ENCODE measurements around the gene RILPL2.
A peak's percentile ranks its signal among the peaks of the same experiment; 100 is the strongest.
"Not testable (repeated sequence)": the region's sequence is repeated elsewhere in the genome, so short reads cannot be mapped to it uniquely, and the experiment has no call there.

RILPL2 gene

GRCh38 chr12:123441523-123442164, 5.2 kb upstream of the RILPL2 start:
- H2AFZ ChIP-seq (ENCODE audit: low read length) = no peak overlapping the region
- no peak overlapping the region for H2BK120ac ChIP-seq (ENCODE audit: low read depth, low read length)
- no peak overlapping the region for H3K4me3 ChIP-seq (ENCODE audit: low read length in 2 of 2)
- H3K79me1 ChIP-seq (ENCODE audit: low read depth, low read length) = no peaks in the 10 kb centered on the region
- H3K36me3 ChIP-seq (replicated peaks in 1 of 2; ENCODE audit: control insufficient read depth in 2 of 2, insufficient read depth in 2 of 2, low read length in 2 of 2) = no peaks in the 10 kb centered on the region
- no peak overlapping the region for H2BK12ac ChIP-seq (ENCODE audit: low read length)
- no peak overlapping the region for H4K91ac ChIP-seq (ENCODE audit: low read depth, low read length, poor library complexity)
- H3K4ac ChIP-seq (ENCODE audit: low read length) = no peak overlapping the region
- H2BK5ac ChIP-seq (ENCODE audit: low read length) = no peak overlapping the region
- no peak for DNase-seq (ENCODE audit: low spot score)
- no peak overlapping the region for H3K9ac ChIP-seq (ENCODE audit: low read depth, low read length, poor library complexity)
- no peaks in the 10 kb centered on the region for H3K9me3 ChIP-seq (replicated peaks in 1 of 2; ENCODE audit: control insufficient read depth in 2 of 2, insufficient read depth in 1 of 2, low read depth in 1 of 2, low read length in 2 of 2)
- H3K4me1 ChIP-seq (ENCODE audit: control insufficient read depth in 2 of 2, insufficient read depth in 1 of 2, low read depth in 1 of 2, low read length in 2 of 2) = no peaks in the 10 kb centered on the region
- no peak overlapping the region for H3K4me2 ChIP-seq (ENCODE audit: insufficient read depth, low read length, poor library complexity, severe bottlenecking)
- H3K18ac ChIP-seq (ENCODE audit: low read length) = no peak overlapping the region
- H3K27ac ChIP-seq (replicated peaks; ENCODE audit: low read length) = no peak overlapping the region
- no peak overlapping the region for H4K8ac ChIP-seq (ENCODE audit: low read depth, low read length)
- H2BK15ac ChIP-seq (ENCODE audit: low read length) = no peak overlapping the region
- no peak overlapping the region for H3K23ac ChIP-seq (ENCODE audit: low read depth, low read length, poor library complexity)
- peaks cover 0 to 4% (median 0%) of the 10 kb centered on the region in 3 experiments for H3K27me3 ChIP-seq (ENCODE audit: control insufficient read depth in 3 of 3, insufficient read depth in 3 of 3, low read depth in 1 of 3, low read length in 3 of 3)
- H3K14ac ChIP-seq (ENCODE audit: low read length) = no peak overlapping the region
- no peak overlapping the region for H2AK5ac ChIP-seq (ENCODE audit: low read depth, low read length)
- WGBS, 2 donors (ENCODE audit: extremely low coverage in 2 of 2, insufficient read length in 2 of 2, insufficient replicate concordance in 1 of 2) = no CpG with 5 or more reads among the region's 13 CpGs

- no peak overlapping the region for H2AK5ac ChIP-seq (ENCODE audit: low read depth, low read length)
- H3K4me1 ChIP-seq (ENCODE audit: control insufficient read depth in 2 of 2, insufficient read depth in 1 of 2, low read depth in 1 of 2, low read length in 2 of 2) = peaks cover 0 to 6% of the 10 kb centered on the region in 2 donors
- no peak overlapping the region for H2BK12ac ChIP-seq (ENCODE audit: low read length)
- H2AFZ ChIP-seq (ENCODE audit: low read length) = peak overlapping the region; percentile 100
- H3K14ac ChIP-seq (ENCODE audit: low read length) = no peak overlapping the region
- H3K27ac ChIP-seq (replicated peaks; ENCODE audit: low read length) = no peak overlapping the region
- no peak overlapping the region for H2BK15ac ChIP-seq (ENCODE audit: low read length)
- no peak for DNase-seq (ENCODE audit: low spot score)
- H3K36me3 ChIP-seq (replicated peaks in 1 of 2; ENCODE audit: control insufficient read depth in 2 of 2, insufficient read depth in 2 of 2, low read length in 2 of 2) = no peaks in the 10 kb centered on the region
- H3K23ac ChIP-seq (ENCODE audit: low read depth, low read length, poor library complexity) = no peak overlapping the region
- no peak overlapping the region for H3K9ac ChIP-seq (ENCODE audit: low read depth, low read length, poor library complexity)
- H3K9me3 ChIP-seq (replicated peaks in 1 of 2; ENCODE audit: control insufficient read depth in 2 of 2, insufficient read depth in 1 of 2, low read depth in 1 of 2, low read length in 2 of 2) = no peaks in the 10 kb centered on the region
- no peak overlapping the region for H2BK5ac ChIP-seq (ENCODE audit: low read length)
- H3K4me3 ChIP-seq (ENCODE audit: low read length in 2 of 2) = peak overlapping the region; percentile 84 to 95
- peak overlapping the region; percentile 97 for H3K4me2 ChIP-seq (ENCODE audit: insufficient read depth, low read length, poor library complexity, severe bottlenecking)
- H3K79me1 ChIP-seq (ENCODE audit: low read depth, low read length) = no peaks in the 10 kb centered on the region
- no peak overlapping the region for H4K91ac ChIP-seq (ENCODE audit: low read depth, low read length, poor library complexity)
- H3K4ac ChIP-seq (ENCODE audit: low read length) = no peak overlapping the region
- H3K27me3 ChIP-seq (ENCODE audit: control insufficient read depth in 3 of 3, insufficient read depth in 3 of 3, low read depth in 1 of 3, low read length in 3 of 3) = peaks cover 0 to 11% (median 0%) of the 10 kb centered on the region in 3 experiments
- H4K8ac ChIP-seq (ENCODE audit: low read depth, low read length) = no peak overlapping the region
- no peak overlapping the region for H3K18ac ChIP-seq (ENCODE audit: low read length)
- H2BK120ac ChIP-seq (ENCODE audit: low read depth, low read length) = no peak overlapping the region
- no CpG with 5 or more reads among the region's 5 CpGs for WGBS, 2 donors (ENCODE audit: extremely low coverage in 2 of 2, insufficient read length in 2 of 2, insufficient replicate concordance in 1 of 2)
These were observed 858 bp downstream of the RILPL2 start for GRCh38 chr12:123435636-123436016.

GRCh38 chr12:123433615-123434014, 2.9 kb downstream of the RILPL2 start:
- Histone ChIP-seq H3K27me3 (ENCODE audit: control insufficient read depth in 3 of 3, insufficient read depth in 3 of 3, low read depth in 1 of 3, low read length in 3 of 3) (peaks cover 0 to 11% (median 0%) of the 10 kb centered on the region in 3 experiments), H3K27ac (replicated peaks; ENCODE audit: low read length) (no peak overlapping the region), H2BK120ac (ENCODE audit: low read depth, low read length) (no peak overlapping the region), H3K4me3 (ENCODE audit: low read length in 2 of 2) (no peak overlapping the region), H3K18ac (ENCODE audit: low read length) (no peak overlapping the region), H3K23ac (ENCODE audit: low read depth, low read length, poor library complexity) (no peak overlapping the region), H3K4me2 (ENCODE audit: insufficient read depth, low read length, poor library complexity, severe bottlenecking) (no peak overlapping the region), H3K9ac (ENCODE audit: low read depth, low read length, poor library complexity) (no peak overlapping the region), H4K91ac (ENCODE audit: low read depth, low read length, poor library complexity) (no peak overlapping the region), H3K9me3 (replicated peaks in 1 of 2; ENCODE audit: control insufficient read depth in 2 of 2, insufficient read depth in 1 of 2, low read depth in 1 of 2, low read length in 2 of 2) (no peaks in the 10 kb centered on the region), H3K14ac (ENCODE audit: low read length) (no peak overlapping the region), H3K4ac (ENCODE audit: low read length) (no peak overlapping the region), H3K4me1 (ENCODE audit: control insufficient read depth in 2 of 2, insufficient read depth in 1 of 2, low read depth in 1 of 2, low read length in 2 of 2) (peaks cover 0 to 6% of the 10 kb centered on the region in 2 donors), H4K8ac (ENCODE audit: low read depth, low read length) (no peak overlapping the region), H3K36me3 (replicated peaks in 1 of 2; ENCODE audit: control insufficient read depth in 2 of 2, insufficient read depth in 2 of 2, low read length in 2 of 2) (peaks cover 0 to 3% of the 10 kb centered on the region in 2 donors), H2BK5ac (ENCODE audit: low read length) (no peak overlapping the region), H2AFZ (ENCODE audit: low read length) (no peak overlapping the region), H3K79me1 (ENCODE audit: low read depth, low read length) (no peaks in the 10 kb centered on the region), H2BK15ac (ENCODE audit: low read length) (no peak overlapping the region), H2BK12ac (ENCODE audit: low read length) (no peak overlapping the region), H2AK5ac (ENCODE audit: low read depth, low read length) (no peak overlapping the region)
- no CpG with 5 or more reads among the region's 6 CpGs for WGBS, 2 donors (ENCODE audit: extremely low coverage in 2 of 2, insufficient read length in 2 of 2, insufficient replicate concordance in 1 of 2)
- DNase-seq (ENCODE audit: low spot score) = no peak

GRCh38 chr12:123431951-123432817, 4.3 kb downstream of the RILPL2 start:
- H2AK5ac ChIP-seq (ENCODE audit: low read depth, low read length); DNase-seq (ENCODE audit: low spot score); H3K36me3 ChIP-seq (replicated peaks in 1 of 2; ENCODE audit: control insufficient read depth in 2 of 2, insufficient read depth in 2 of 2, low read length in 2 of 2); H4K8ac ChIP-seq (ENCODE audit: low read depth, low read length); H3K4me3 ChIP-seq (ENCODE audit: low read length in 2 of 2); H4K91ac ChIP-seq (ENCODE audit: low read depth, low read length, poor library complexity); H3K4me1 ChIP-seq (ENCODE audit: control insufficient read depth in 2 of 2, insufficient read depth in 1 of 2, low read depth in 1 of 2, low read length in 2 of 2); H2BK15ac ChIP-seq (ENCODE audit: low read length); H3K79me1 ChIP-seq (ENCODE audit: low read depth, low read length); H3K27me3 ChIP-seq (ENCODE audit: control insufficient read depth in 3 of 3, insufficient read depth in 3 of 3, low read depth in 1 of 3, low read length in 3 of 3); H3K14ac ChIP-seq (ENCODE audit: low read length); H2BK5ac ChIP-seq (ENCODE audit: low read length); H2BK120ac ChIP-seq (ENCODE audit: low read depth, low read length); H3K4ac ChIP-seq (ENCODE audit: low read length); H3K18ac ChIP-seq (ENCODE audit: low read length); H2BK12ac ChIP-seq (ENCODE audit: low read length); H3K27ac ChIP-seq (replicated peaks; ENCODE audit: low read length); H3K4me2 ChIP-seq (ENCODE audit: insufficient read depth, low read length, poor library complexity, severe bottlenecking); H3K9me3 ChIP-seq (replicated peaks in 1 of 2; ENCODE audit: control insufficient read depth in 2 of 2, insufficient read depth in 1 of 2, low read depth in 1 of 2, low read length in 2 of 2); H2AFZ ChIP-seq (ENCODE audit: low read length); H3K23ac ChIP-seq (ENCODE audit: low read depth, low read length, poor library complexity); H3K9ac ChIP-seq (ENCODE audit: low read depth, low read length, poor library complexity): not testable (repeated sequence)
- WGBS, 2 donors (ENCODE audit: extremely low coverage in 2 of 2, insufficient read length in 2 of 2, insufficient replicate concordance in 1 of 2) = no CpG with 5 or more reads among the region's 15 CpGs

All from neuronal stem cell (in vitro differentiated cells).